ENCODE measurements around the gene MYH9. TPM values are rescaled to one million over a fixed set of nuclear protein-coding genes. Genes with fewer than 3 reads are reported as not detected.

MYH9 gene
- polyA plus RNA-seq, 1 of the 3 experiments (the other 2 are of a cell fraction): 303 TPM

GRCh38 chr22:36398601-36399471 is 11.1 kb upstream of the MYH9 start (continued):
- TF ChIP-seq PBX3 (IDR thresholded peaks at IDR 0.05) (peak; percentile 83), EP300 (IDR thresholded peaks at IDR 0.05; ENCODE audit: borderline replicate concordance in 1 of 2, low read depth in 1 of 2, low read length in 1 of 2) (peak in 1 of 2 experiments; percentile 42; a peak in 1 of 4 replicates), CHD2 (IDR thresholded peaks at IDR 0.05; ENCODE audit: low read length, partially characterized antibody) (no peak), GATA2 (CRISPR knock-in tag; IDR thresholded peaks at IDR 0.05) (no peak), TAF1 (IDR thresholded peaks at IDR 0.05; ENCODE audit: borderline replicate concordance, low read depth, low read length) (no peak), RAD21 (IDR thresholded peaks at IDR 0.05; ENCODE audit: low read length) (no peak), ELF1 (IDR thresholded peaks at IDR 0.05) (peak; percentile 62)
- TF ChIP-seq, protein P1, sequence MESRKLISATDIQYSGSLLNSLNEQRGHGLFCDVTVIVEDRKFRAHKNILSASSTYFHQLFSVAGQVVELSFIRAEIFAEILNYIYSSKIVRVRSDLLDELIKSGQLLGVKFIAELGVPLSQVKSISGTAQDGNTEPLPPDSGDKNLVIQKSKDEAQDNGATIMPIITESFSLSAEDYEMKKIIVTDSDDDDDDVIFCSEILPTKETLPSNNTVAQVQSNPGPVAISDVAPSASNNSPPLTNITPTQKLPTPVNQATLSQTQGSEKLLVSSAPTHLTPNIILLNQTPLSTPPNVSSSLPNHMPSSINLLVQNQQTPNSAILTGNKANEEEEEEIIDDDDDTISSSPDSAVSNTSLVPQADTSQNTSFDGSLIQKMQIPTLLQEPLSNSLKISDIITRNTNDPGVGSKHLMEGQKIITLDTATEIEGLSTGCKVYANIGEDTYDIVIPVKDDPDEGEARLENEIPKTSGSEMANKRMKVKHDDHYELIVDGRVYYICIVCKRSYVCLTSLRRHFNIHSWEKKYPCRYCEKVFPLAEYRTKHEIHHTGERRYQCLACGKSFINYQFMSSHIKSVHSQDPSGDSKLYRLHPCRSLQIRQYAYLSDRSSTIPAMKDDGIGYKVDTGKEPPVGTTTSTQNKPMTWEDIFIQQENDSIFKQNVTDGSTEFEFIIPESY (IDR thresholded peaks at IDR 0.05; ENCODE audit: borderline replicate concordance, low read depth): no peak

DNA sequence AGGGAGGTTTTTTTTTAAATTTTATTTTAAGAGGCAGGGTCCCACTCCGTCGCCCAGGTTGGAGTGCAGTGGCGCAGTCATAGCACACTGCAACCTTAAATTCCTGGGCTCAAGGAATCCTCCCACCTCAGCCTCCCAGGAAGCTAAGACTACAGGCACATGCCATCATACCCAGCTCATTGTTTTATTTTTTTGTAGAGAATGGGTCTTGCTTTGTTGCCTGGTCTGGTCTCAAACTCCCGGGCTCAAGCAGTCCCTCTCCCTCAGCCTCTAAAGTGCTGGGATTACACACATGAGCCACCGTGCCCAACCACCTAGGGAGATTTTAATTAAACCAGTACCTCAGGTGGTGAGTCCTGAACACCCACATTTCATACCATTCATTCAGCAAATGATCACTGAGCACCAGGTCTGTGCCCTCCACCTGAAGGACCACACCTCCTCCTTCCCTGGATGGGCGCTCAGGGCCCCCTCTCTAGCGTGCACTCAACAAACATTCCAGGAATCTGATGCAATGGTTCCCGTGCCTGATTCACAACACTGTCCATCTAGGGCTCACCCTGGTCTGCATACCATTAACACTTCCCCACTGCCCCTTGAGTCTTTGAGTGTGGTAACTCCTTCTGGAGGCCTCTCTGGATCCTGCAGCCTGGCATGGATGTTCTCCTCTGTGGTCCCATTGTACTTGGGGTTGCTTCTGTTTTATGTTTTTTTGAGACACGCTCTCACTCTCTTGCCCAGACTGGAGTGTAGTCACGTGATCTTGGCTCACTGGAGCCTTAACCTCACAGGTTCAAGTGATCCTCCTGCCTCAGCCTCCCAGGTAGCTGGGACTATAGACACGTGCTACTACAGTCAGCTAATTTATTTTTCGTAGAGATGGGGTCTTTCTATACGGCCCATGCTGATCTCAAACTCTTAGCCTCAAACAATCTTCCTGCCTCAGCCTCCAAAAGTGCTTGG is 9.6 kb upstream of the MYH9 start:
- 90% methylated on average over 13 of the region's 13 CpGs for WGBS (ENCODE audit: low lambda C conversion rate)
- H3K27me3 ChIP-seq (ENCODE audit: insufficient read depth): no peaks in the 10 kb centered on the region
- no peaks in the 10 kb centered on the region for H3K9me2 ChIP-seq
- H4K20me1 ChIP-seq (ENCODE audit: insufficient read depth): no peaks in the 10 kb centered on the region
- H3K27ac ChIP-seq (ENCODE audit: low read depth in 2 of 2, low read length in 1 of 2): peak overlapping the region in 1 of 2 experiments; percentile 92; a peak in 2 of 4 replicates
- peak overlapping the region; percentile 54; the same call in 1 of the 2 replicates for H2AFZ ChIP-seq (ENCODE audit: low read depth)
- peaks cover 32% of the 10 kb centered on the region for H3F3A ChIP-seq (replicated peaks; ENCODE audit: insufficient read depth)
- DNase-seq: no peak
- ChIA-PET CTCF (interaction anchor here (2.4 kb wide), 1 partner anchor 96 kb away, joined by 6 read pairs; no protein-coding TSS in a partner anchor), POLR2A (no interaction called here)
- peaks cover 11 to 38% of the 10 kb centered on the region in 2 experiments; a peak in 3 of 4 replicates for H3K4me1 ChIP-seq (ENCODE audit: control insufficient read depth in 1 of 2, insufficient read depth in 2 of 2, low read depth in 1 of 2, low read length in 1 of 2)
- no peak overlapping the region for H3K4me3 ChIP-seq (ENCODE audit: low read depth in 2 of 2, low read length in 1 of 2)
- TF ChIP-seq USF2 (IDR thresholded peaks at IDR 0.05; ENCODE audit: borderline replicate concordance, low read depth, low read length) (no peak), TCF12 (IDR thresholded peaks at IDR 0.05) (peak; percentile 6; the same call in 1 of the 2 replicates)
- H3K4me2 ChIP-seq: peak overlapping the region; percentile 9; the same call in 1 of the 2 replicates
- H3K36me3 ChIP-seq (replicated peaks in 1 of 2; ENCODE audit: control insufficient read depth in 1 of 2, insufficient read depth in 2 of 2, low read length in 1 of 2): no peaks in the 10 kb centered on the region
- H3K9me3 ChIP-seq: no peaks in the 10 kb centered on the region
- H3K9ac ChIP-seq: peak overlapping the region; percentile 49
- H3K79me2 ChIP-seq (ENCODE audit: insufficient read depth): peaks cover 17% of the 10 kb centered on the region; the same call in 1 of the 2 replicates

All from SK-N-SH (cell line).